Liver (tissue), 9 donors: Measurements from ENCODE around the gene RPS6KC1. TPM values are rescaled to one million over a fixed set of nuclear protein-coding genes. Genes with fewer than 3 reads are reported as not detected.

Experiments
- DNase-seq: peaks from one replicate; pipeline ENCODE4 v3.0.0-alpha.2; 2017; ENCODE audit warnings: low spot score
- H3K27ac ChIP-seq, 2 donors: one replicate each; pipeline ENCODE4 v1.7.0; 2013; ENCODE audit warnings: inconsistent platforms in 2 of 2, low read length in 2 of 2, control low read depth in 1 of 2, low read depth in 1 of 2, mild to moderate bottlenecking in 1 of 2
- H3K27me3 ChIP-seq, 4 donors: one replicate each; pipeline versions ENCODE4 v1.6.1 to v1.7.0; 2013; ENCODE audit warnings: low read length in 3 of 4, inconsistent platforms in 1 of 4, mild to moderate bottlenecking in 1 of 4, moderate library complexity in 1 of 4; ENCODE audit not compliant: control insufficient read depth in 4 of 4, insufficient read depth in 4 of 4
- H3K36me3 ChIP-seq, 4 donors: one replicate each; pipeline versions ENCODE4 v1.6.1 to v1.7.0; 2013; ENCODE audit warnings: low read length in 3 of 4, mild to moderate bottlenecking in 3 of 4, low read depth in 1 of 4, moderate library complexity in 1 of 4; ENCODE audit not compliant: control insufficient read depth in 4 of 4, insufficient read depth in 3 of 4
- H3K4me1 ChIP-seq, 4 donors: one replicate each; pipeline versions ENCODE4 v1.6.1 to v1.7.0; 2013; ENCODE audit warnings: low read length in 3 of 4, mild to moderate bottlenecking in 3 of 4, moderate library complexity in 1 of 4; ENCODE audit not compliant: control insufficient read depth in 4 of 4, insufficient read depth in 4 of 4
- H3K4me3 ChIP-seq, 3 donors: one replicate each; pipeline versions ENCODE4 v1.6.1 to v1.7.0; 2013; ENCODE audit warnings: low read length in 3 of 3, control low read depth in 1 of 3, low read depth in 1 of 3, mild to moderate bottlenecking in 1 of 3
- H3K9ac ChIP-seq, 2 donors: one replicate each; pipeline ENCODE4 v1.7.0; 2013; ENCODE audit warnings: low read length in 2 of 2, mild to moderate bottlenecking in 2 of 2, moderate library complexity in 2 of 2, control low read depth in 1 of 2, low read depth in 1 of 2
- H3K9me3 ChIP-seq, 4 donors: one replicate each; pipeline versions ENCODE4 v1.6.1 to v1.7.0; 2013; ENCODE audit warnings: low read length in 3 of 4; ENCODE audit not compliant: control insufficient read depth in 4 of 4
- ATF3 ChIP-seq: IDR thresholded peaks from 2 replicates; pipeline ENCODE4 v1.6.1; 2016; ENCODE audit warnings: antibody characterized with exemption
- FOXA1 ChIP-seq: IDR thresholded peaks from 2 replicates; pipeline ENCODE4 v1.6.1; 2016; ENCODE audit warnings: antibody characterized with exemption
- NR2F2 ChIP-seq: IDR thresholded peaks from 2 replicates; pipeline ENCODE4 v1.6.1; 2016; ENCODE audit warnings: antibody characterized with exemption
- REST ChIP-seq: IDR thresholded peaks from 2 replicates; pipeline ENCODE4 v1.6.1; 2016; ENCODE audit warnings: antibody characterized with exemption, mild to moderate bottlenecking
- RXRA ChIP-seq, 2 donors: IDR thresholded peaks; 2 replicates each; pipeline ENCODE4 v1.6.1; 2017 to 2018; ENCODE audit warnings: antibody characterized with exemption in 2 of 2, mild to moderate bottlenecking in 1 of 2
- TAF1 ChIP-seq: conservative IDR thresholded peaks from 2 replicates; pipeline ENCODE4 v1.6.1; 2016; ENCODE audit warnings: antibody characterized with exemption, mild to moderate bottlenecking
- YY1 ChIP-seq: IDR thresholded peaks from 2 replicates; pipeline ENCODE4 v1.6.1; 2016; ENCODE audit warnings: antibody characterized with exemption, mild to moderate bottlenecking
- ZBTB33 ChIP-seq: IDR thresholded peaks from 2 replicates; pipeline ENCODE4 v1.6.1; 2016; ENCODE audit warnings: antibody characterized with exemption
- WGBS: extraction: QIAGEN DNeasy Blood & Tissue Kit; methylation state at CpG from one replicate; pipeline ENCODE4 v1.1.7; 2013; 5-methylcytosine and 5-hydroxymethylcytosine counted together
- polyA plus RNA-seq, 2 donors: library from polyadenylated mRNA; stranded (reverse) in 1 of 2; unstranded in 1 of 2; fragments of 200-250 nt in 1 of 2; fragments of >200 nt in 1 of 2; fragmentation: Nextera tagmentation in 1 of 2; extraction: Ambion mirVana in 1 of 2; gene quantifications; one replicate each; pipeline versions ENCODE4 v1.2.1 to v1.2.3, GENCODE V29; 2013 to 2015
- total RNA-seq, 2 donors: library from RNA; depleted of rRNA; stranded (reverse); fragments of >200 nt; gene quantifications; one replicate each; pipeline ENCODE4 v1.2.3, GENCODE V29; 2014
- donor health status: healthy.
- donor health status: healthy.
- donor health status: healthy.
- donor health status: healthy.
- donor health status: healthy.

RPS6KC1 gene
- total and polyA plus RNA-seq, 4 donors = 3.5 to 15.6 (median 9.8) TPM

- TF ChIP-seq REST = peak; percentile 68
- peak; percentile 67 for TF ChIP-seq TAF1
- peak; percentile 99 for TF ChIP-seq YY1
- no peak for TF ChIP-seq FOXA1
- peak; percentile 70 to 78 for TF ChIP-seq RXRA (IDR thresholded peaks at IDR 0.05)
- TF ChIP-seq NR2F2 = no peak
Observed at GRCh38 chr1:213015099-213016050, 35.7 kb upstream of the RPS6KC1 start, which contains the start of gene ANGEL2 (continued).

GRCh38 chr1:213017447-213018273 lies 33.4 kb upstream of the RPS6KC1 start:
- H3K27ac ChIP-seq = no peak overlapping the region
- H3K27me3 ChIP-seq = no peaks in the 10 kb centered on the region
- H3K4me1 ChIP-seq = peaks cover 0 to 9% (median 6%) of the 10 kb centered on the region in 4 donors
- H3K9ac ChIP-seq = no peak overlapping the region
- no peaks in the 10 kb centered on the region for H3K36me3 ChIP-seq
- 98% methylated on average over 9 of the region's 9 CpGs for WGBS
- H3K4me3 ChIP-seq = no peak overlapping the region
- DNase-seq = no peak
- no peaks in the 10 kb centered on the region for H3K9me3 ChIP-seq
- TF ChIP-seq REST = no peak

- Histone ChIP-seq H3K27me3 (no peaks in the 10 kb centered on the region), H3K4me1 (peaks cover 0 to 3% (median 2%) of the 10 kb centered on the region in 4 donors), H3K4me3 (no peak overlapping the region), H3K9me3 (no peaks in the 10 kb centered on the region), H3K9ac (no peak overlapping the region), H3K27ac (no peak overlapping the region), H3K36me3 (no peaks in the 10 kb centered on the region)
- WGBS = 88% methylated on average over 4 of the region's 4 CpGs
- TF ChIP-seq RXRA (IDR thresholded peaks at IDR 0.05) (no peak), ATF3 (no peak), ZBTB33 (no peak), YY1 (no peak)
- DNase-seq = no peak
Observed at GRCh38 chr1:213019450-213019849, 31.6 kb upstream of the RPS6KC1 start.
